ENCODE results near the gene PRKAR1B.
"Not testable (repeated sequence)": the region's sequence is repeated elsewhere in the genome, so short reads cannot be mapped to it uniquely, and the experiment has no call there.

Gene PRKAR1B

DNA sequence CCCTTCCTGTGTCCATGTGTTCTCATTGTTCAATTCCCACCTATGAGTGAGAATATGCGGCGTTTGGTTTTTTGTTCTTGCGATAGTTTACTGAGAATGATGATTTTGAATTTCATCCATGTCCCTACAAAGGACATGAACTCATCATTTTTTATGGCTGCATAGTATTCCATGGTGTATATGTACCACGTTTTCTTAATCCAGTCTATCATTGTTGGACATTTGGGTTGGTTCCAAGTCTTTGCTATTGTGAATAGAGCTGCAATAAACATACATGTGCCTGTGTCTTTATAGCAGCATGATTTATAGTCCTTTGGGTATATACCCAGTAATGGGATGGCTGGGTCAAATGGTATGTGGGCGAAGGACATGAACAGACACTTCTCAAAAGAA, 17.0 kb upstream of the PRKAR1B start:
- H3K9ac ChIP-seq (ENCODE audit: low read depth, low read length, poor library complexity); H3K27ac ChIP-seq (replicated peaks; ENCODE audit: low read length); H3K27me3 ChIP-seq (ENCODE audit: control insufficient read depth in 3 of 3, insufficient read depth in 3 of 3, low read depth in 1 of 3, low read length in 3 of 3); H3K18ac ChIP-seq (ENCODE audit: low read length); H3K4me3 ChIP-seq (ENCODE audit: low read length in 2 of 2); H4K8ac ChIP-seq (ENCODE audit: low read depth, low read length); H2BK15ac ChIP-seq (ENCODE audit: low read length); H2BK120ac ChIP-seq (ENCODE audit: low read depth, low read length); H3K4me1 ChIP-seq (ENCODE audit: control insufficient read depth in 2 of 2, insufficient read depth in 1 of 2, low read depth in 1 of 2, low read length in 2 of 2); H3K9me3 ChIP-seq (replicated peaks in 1 of 2; ENCODE audit: control insufficient read depth in 2 of 2, insufficient read depth in 1 of 2, low read depth in 1 of 2, low read length in 2 of 2); H2AK5ac ChIP-seq (ENCODE audit: low read depth, low read length); H2BK12ac ChIP-seq (ENCODE audit: low read length); H3K14ac ChIP-seq (ENCODE audit: low read length); H3K4ac ChIP-seq (ENCODE audit: low read length); DNase-seq (ENCODE audit: low spot score); H2AFZ ChIP-seq (ENCODE audit: low read length); H3K4me2 ChIP-seq (ENCODE audit: insufficient read depth, low read length, poor library complexity, severe bottlenecking); H4K91ac ChIP-seq (ENCODE audit: low read depth, low read length, poor library complexity); H2BK5ac ChIP-seq (ENCODE audit: low read length); H3K23ac ChIP-seq (ENCODE audit: low read depth, low read length, poor library complexity): not testable (repeated sequence)
- no CpG with 5 or more reads among the region's 5 CpGs for WGBS, 2 donors (ENCODE audit: extremely low coverage in 2 of 2, insufficient read length in 2 of 2, insufficient replicate concordance in 1 of 2)
- peaks cover 31% of the 10 kb centered on the region for H3K79me1 ChIP-seq (ENCODE audit: low read depth, low read length)
- peaks cover 29 to 69% of the 10 kb centered on the region in 2 donors for H3K36me3 ChIP-seq (replicated peaks in 1 of 2; ENCODE audit: control insufficient read depth in 2 of 2, insufficient read depth in 2 of 2, low read length in 2 of 2)

DNA sequence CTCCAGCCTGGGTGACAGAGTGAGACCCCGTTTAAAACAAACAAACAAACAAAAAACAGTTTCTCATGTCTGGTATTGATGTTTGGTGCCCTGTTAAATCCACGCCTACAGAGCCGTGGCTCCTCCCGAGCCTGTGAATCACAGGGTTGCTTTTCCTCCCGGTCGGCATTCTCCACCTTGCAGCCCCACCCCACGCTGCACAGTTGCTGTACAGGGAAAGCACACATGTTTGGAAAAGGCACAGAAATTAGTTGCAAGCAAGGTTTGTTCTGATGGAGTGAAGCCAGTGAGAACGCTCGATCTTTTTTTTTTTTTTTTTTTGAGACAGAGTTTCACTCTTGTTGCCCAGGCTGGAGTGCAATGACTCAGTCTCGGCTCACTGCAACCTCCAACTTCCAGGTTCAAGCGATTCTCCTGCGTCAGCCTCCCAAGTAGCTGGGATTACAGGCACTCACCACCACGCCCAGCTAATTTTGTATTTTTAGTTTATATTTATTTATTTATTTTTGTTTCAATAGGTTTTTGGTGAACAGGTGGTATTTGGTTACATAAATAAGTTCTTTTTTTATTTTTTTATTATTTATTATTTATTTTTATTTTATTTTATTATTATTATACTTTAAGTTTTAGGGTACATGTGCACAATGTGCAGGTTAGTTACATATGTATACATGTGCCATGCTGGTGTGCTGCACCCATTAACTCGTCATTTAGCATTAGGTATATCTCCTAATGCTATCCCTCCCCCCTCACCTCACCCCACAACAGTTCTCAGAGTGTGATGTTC, 16.5 kb upstream of the PRKAR1B start:
- not testable (repeated sequence) for H3K14ac ChIP-seq (ENCODE audit: low read length); H3K4me3 ChIP-seq (ENCODE audit: low read length in 2 of 2); H4K91ac ChIP-seq (ENCODE audit: low read depth, low read length, poor library complexity); H2BK12ac ChIP-seq (ENCODE audit: low read length); H2BK5ac ChIP-seq (ENCODE audit: low read length); H3K18ac ChIP-seq (ENCODE audit: low read length); H2BK15ac ChIP-seq (ENCODE audit: low read length); H3K27me3 ChIP-seq (ENCODE audit: control insufficient read depth in 3 of 3, insufficient read depth in 3 of 3, low read depth in 1 of 3, low read length in 3 of 3); H2AK5ac ChIP-seq (ENCODE audit: low read depth, low read length); H3K4me1 ChIP-seq (ENCODE audit: control insufficient read depth in 2 of 2, insufficient read depth in 1 of 2, low read depth in 1 of 2, low read length in 2 of 2); H3K4ac ChIP-seq (ENCODE audit: low read length); H3K27ac ChIP-seq (replicated peaks; ENCODE audit: low read length); H3K4me2 ChIP-seq (ENCODE audit: insufficient read depth, low read length, poor library complexity, severe bottlenecking); H3K9me3 ChIP-seq (replicated peaks in 1 of 2; ENCODE audit: control insufficient read depth in 2 of 2, insufficient read depth in 1 of 2, low read depth in 1 of 2, low read length in 2 of 2); H3K9ac ChIP-seq (ENCODE audit: low read depth, low read length, poor library complexity); H2BK120ac ChIP-seq (ENCODE audit: low read depth, low read length); H4K8ac ChIP-seq (ENCODE audit: low read depth, low read length); H3K23ac ChIP-seq (ENCODE audit: low read depth, low read length, poor library complexity); H2AFZ ChIP-seq (ENCODE audit: low read length); DNase-seq (ENCODE audit: low spot score)
- peaks cover 29 to 64% of the 10 kb centered on the region in 2 donors for H3K36me3 ChIP-seq (replicated peaks in 1 of 2; ENCODE audit: control insufficient read depth in 2 of 2, insufficient read depth in 2 of 2, low read length in 2 of 2)
- peaks cover 31% of the 10 kb centered on the region for H3K79me1 ChIP-seq (ENCODE audit: low read depth, low read length)
- WGBS, 2 donors (ENCODE audit: extremely low coverage in 2 of 2, insufficient read length in 2 of 2, insufficient replicate concordance in 1 of 2) = no CpG with 5 or more reads among the region's 14 CpGs

- WGBS, 2 donors (ENCODE audit: extremely low coverage in 2 of 2, insufficient read length in 2 of 2, insufficient replicate concordance in 1 of 2) = no CpG with 5 or more reads among the region's 8 CpGs
- H2BK15ac ChIP-seq (ENCODE audit: low read length) = no peak overlapping the region
Measured at GRCh38 chr7:742791-743190, 15.7 kb upstream of the PRKAR1B start.

GRCh38 chr7:741850-742249, 14.8 kb upstream of the PRKAR1B start:
- Histone ChIP-seq H3K9me3 (replicated peaks in 1 of 2; ENCODE audit: control insufficient read depth in 2 of 2, insufficient read depth in 1 of 2, low read depth in 1 of 2, low read length in 2 of 2) (peaks cover 0 to 7% of the 10 kb centered on the region in 2 donors), H3K4ac (ENCODE audit: low read length) (no peak overlapping the region), H2AFZ (ENCODE audit: low read length) (no peak overlapping the region), H4K91ac (ENCODE audit: low read depth, low read length, poor library complexity) (no peak overlapping the region), H3K27ac (replicated peaks; ENCODE audit: low read length) (no peak overlapping the region), H3K23ac (ENCODE audit: low read depth, low read length, poor library complexity) (no peak overlapping the region), H2BK12ac (ENCODE audit: low read length) (no peak overlapping the region), H2AK5ac (ENCODE audit: low read depth, low read length) (no peak overlapping the region), H3K9ac (ENCODE audit: low read depth, low read length, poor library complexity) (no peak overlapping the region), H3K14ac (ENCODE audit: low read length) (no peak overlapping the region), H3K4me2 (ENCODE audit: insufficient read depth, low read length, poor library complexity, severe bottlenecking) (no peak overlapping the region), H2BK5ac (ENCODE audit: low read length) (no peak overlapping the region), H2BK120ac (ENCODE audit: low read depth, low read length) (no peak overlapping the region), H2BK15ac (ENCODE audit: low read length) (no peak overlapping the region), H3K18ac (ENCODE audit: low read length) (no peak overlapping the region), H3K79me1 (ENCODE audit: low read depth, low read length) (peaks cover 24% of the 10 kb centered on the region), H3K4me1 (ENCODE audit: control insufficient read depth in 2 of 2, insufficient read depth in 1 of 2, low read depth in 1 of 2, low read length in 2 of 2) (peaks cover 0 to 1% of the 10 kb centered on the region in 2 donors), H4K8ac (ENCODE audit: low read depth, low read length) (no peak overlapping the region), H3K36me3 (replicated peaks in 1 of 2; ENCODE audit: control insufficient read depth in 2 of 2, insufficient read depth in 2 of 2, low read length in 2 of 2) (peaks cover 26 to 62% of the 10 kb centered on the region in 2 donors), H3K27me3 (ENCODE audit: control insufficient read depth in 3 of 3, insufficient read depth in 3 of 3, low read depth in 1 of 3, low read length in 3 of 3) (peaks cover 0 to 2% (median 0%) of the 10 kb centered on the region in 3 experiments), H3K4me3 (ENCODE audit: low read length in 2 of 2) (no peak overlapping the region)
- DNase-seq (ENCODE audit: low spot score) = no peak
- WGBS, 2 donors (ENCODE audit: extremely low coverage in 2 of 2, insufficient read length in 2 of 2, insufficient replicate concordance in 1 of 2) = no CpG with 5 or more reads among the region's 15 CpGs

More at GRCh38 chr7:742791-743190, 15.7 kb upstream of the PRKAR1B start:
- Histone ChIP-seq H2BK12ac (ENCODE audit: low read length) (no peak overlapping the region), H3K23ac (ENCODE audit: low read depth, low read length, poor library complexity) (no peak overlapping the region), H2AFZ (ENCODE audit: low read length) (no peak overlapping the region), H2BK120ac (ENCODE audit: low read depth, low read length) (no peak overlapping the region), H3K27ac (replicated peaks; ENCODE audit: low read length) (no peak overlapping the region), H3K18ac (ENCODE audit: low read length) (no peak overlapping the region), H3K9me3 (replicated peaks in 1 of 2; ENCODE audit: control insufficient read depth in 2 of 2, insufficient read depth in 1 of 2, low read depth in 1 of 2, low read length in 2 of 2) (peaks cover 0 to 7% of the 10 kb centered on the region in 2 donors), H3K36me3 (replicated peaks in 1 of 2; ENCODE audit: control insufficient read depth in 2 of 2, insufficient read depth in 2 of 2, low read length in 2 of 2) (peaks cover 29 to 63% of the 10 kb centered on the region in 2 donors), H3K79me1 (ENCODE audit: low read depth, low read length) (peaks cover 29% of the 10 kb centered on the region), H4K8ac (ENCODE audit: low read depth, low read length) (no peak overlapping the region), H3K4ac (ENCODE audit: low read length) (no peak overlapping the region), H3K4me2 (ENCODE audit: insufficient read depth, low read length, poor library complexity, severe bottlenecking) (no peak overlapping the region), H4K91ac (ENCODE audit: low read depth, low read length, poor library complexity) (no peak overlapping the region), H2BK5ac (ENCODE audit: low read length) (no peak overlapping the region), H3K4me3 (ENCODE audit: low read length in 2 of 2) (no peak overlapping the region), H2AK5ac (ENCODE audit: low read depth, low read length) (no peak overlapping the region), H3K4me1 (ENCODE audit: control insufficient read depth in 2 of 2, insufficient read depth in 1 of 2, low read depth in 1 of 2, low read length in 2 of 2) (peaks cover 0 to 1% of the 10 kb centered on the region in 2 donors), H3K14ac (ENCODE audit: low read length) (no peak overlapping the region), H3K9ac (ENCODE audit: low read depth, low read length, poor library complexity) (no peak overlapping the region), H3K27me3 (ENCODE audit: control insufficient read depth in 3 of 3, insufficient read depth in 3 of 3, low read depth in 1 of 3, low read length in 3 of 3) (peaks cover 0 to 2% (median 0%) of the 10 kb centered on the region in 3 experiments)
- no peak for DNase-seq (ENCODE audit: low spot score)

Data from neuronal stem cell (in vitro differentiated cells).